Jurkat, Clone E6-1 (cell line): ENCODE measurements around the gene C1QTNF12.

ENCODE experiments used
- DNase-seq: peaks from one replicate; pipeline ENCODE4 v3.0.0-alpha.2; 2011; ENCODE audit warnings: low read depth, low spot score
- H3K4me3 ChIP-seq: 2 replicates; pipeline ENCODE4 v1.5.1; 2011; ENCODE audit warnings: mild to moderate bottlenecking, low read length, control low read depth, moderate library complexity

C1QTNF12 gene

DNA sequence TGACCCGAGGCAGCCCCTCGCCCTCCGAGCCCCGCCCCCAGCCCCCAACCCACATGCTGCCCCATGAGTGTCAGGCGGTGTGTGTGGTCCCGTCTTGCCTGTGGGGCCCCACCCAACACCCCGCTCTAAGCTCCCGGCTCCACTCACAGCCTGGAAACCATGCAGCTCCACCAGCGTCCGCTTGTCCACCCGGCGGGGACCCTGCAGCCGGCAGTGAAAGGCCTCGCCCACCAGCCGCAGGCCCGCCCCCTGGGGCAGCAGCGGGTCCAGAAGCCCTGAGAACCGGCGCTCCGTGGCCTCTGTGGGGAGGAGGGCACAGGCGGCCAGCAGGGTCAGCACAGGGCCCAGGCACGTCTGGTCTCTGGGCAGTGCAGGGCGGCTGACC, 2.7 kb downstream of the C1QTNF12 start:
- H3K4me3 ChIP-seq = no peak overlapping the region
- no peak for DNase-seq

DNA sequence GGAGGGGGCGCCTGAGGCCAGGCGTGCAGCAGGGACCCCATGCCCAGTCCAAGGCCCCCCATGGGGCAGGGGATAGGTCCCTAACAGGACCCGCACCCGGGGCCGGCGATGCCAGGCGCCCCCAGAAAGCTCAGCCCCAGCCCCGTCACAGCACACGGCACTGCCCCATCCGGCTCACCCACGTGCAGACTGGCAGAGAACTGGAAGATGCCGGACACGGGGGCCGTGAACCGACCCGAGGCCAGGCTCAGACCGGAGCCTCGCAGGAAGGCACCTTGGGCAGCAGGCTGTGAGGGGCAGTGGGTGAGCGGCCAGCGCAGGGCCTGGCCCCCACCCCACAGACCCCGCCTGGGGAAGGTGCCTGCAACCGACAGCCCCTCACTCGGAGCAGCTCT, 3.3 kb downstream of the C1QTNF12 start:
- no peak overlapping the region for H3K4me3 ChIP-seq
- DNase-seq = no peak

DNA sequence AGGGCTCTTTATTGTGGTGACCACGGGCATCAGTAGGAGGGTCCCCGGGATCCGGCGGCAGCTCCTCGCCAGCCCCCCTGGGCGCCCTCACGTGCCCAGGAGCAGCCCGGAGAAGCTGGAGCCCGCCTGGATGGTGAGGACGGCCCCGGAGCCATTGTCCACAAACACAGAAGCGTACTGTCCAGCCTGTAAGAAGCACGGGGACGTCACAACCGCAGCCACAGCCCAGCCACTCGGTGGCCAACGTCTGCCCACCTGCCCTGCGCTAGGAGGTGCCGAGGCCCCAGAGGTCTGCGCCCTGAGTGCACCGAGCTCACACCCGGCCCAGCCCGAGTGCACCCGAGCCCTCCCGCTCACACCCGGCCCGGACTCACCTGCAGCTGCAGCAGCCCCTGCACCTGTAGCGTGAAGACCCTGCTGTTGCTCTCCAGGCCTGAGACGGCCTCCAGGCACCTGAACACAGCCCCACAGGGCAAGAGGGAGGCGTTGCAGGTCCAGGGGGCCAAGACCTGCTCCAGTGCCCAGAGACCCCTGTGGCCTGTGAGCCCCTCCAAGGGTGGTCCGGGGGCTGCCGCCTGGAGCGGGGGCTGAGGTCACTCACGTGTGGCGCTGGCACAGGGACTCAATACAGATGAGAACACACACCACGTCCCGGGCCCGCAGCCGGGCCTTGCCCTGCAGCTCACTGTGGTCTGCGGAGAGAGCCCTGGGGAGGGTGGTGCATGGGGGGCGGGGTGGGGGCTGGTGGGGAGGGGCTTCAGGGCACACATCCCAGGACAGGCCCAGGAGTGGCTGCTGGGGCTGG, 3.9 kb downstream of the C1QTNF12 start:
- DNase-seq = no peak
- no peak overlapping the region for H3K4me3 ChIP-seq

DNA sequence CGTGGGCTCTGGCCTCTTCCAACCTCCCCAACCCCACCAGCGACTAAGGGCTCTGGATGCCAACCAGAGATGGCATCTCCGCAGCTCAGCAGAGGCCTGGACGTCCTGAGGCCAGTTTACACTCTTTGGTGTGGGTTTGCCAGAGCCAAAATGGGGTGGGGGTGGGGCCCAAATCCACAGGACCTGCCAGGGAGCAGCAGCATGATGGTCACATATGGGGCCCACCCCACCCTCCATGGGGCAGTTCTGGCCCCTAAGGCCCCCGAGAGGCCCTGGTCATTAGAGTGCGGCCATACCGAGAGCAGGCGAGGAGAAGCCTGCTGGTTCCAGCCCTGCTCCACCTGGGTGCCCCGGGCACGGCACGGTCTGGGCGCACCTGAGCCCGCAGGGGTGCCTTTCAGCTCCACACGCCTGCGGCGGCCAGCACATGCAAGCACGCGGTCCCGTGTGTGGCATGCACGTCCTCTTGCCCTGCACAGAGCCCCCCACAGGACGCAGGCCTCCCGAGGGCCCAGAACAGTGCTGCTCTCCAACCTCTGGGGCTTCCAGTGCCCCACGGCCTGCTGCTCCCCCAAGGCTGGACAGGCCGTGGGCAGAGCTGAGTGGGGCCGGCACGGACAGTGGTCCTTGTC, 4.8 kb downstream of the C1QTNF12 start:
- no peak for DNase-seq
- H3K4me3 ChIP-seq = no peak overlapping the region

DNA sequence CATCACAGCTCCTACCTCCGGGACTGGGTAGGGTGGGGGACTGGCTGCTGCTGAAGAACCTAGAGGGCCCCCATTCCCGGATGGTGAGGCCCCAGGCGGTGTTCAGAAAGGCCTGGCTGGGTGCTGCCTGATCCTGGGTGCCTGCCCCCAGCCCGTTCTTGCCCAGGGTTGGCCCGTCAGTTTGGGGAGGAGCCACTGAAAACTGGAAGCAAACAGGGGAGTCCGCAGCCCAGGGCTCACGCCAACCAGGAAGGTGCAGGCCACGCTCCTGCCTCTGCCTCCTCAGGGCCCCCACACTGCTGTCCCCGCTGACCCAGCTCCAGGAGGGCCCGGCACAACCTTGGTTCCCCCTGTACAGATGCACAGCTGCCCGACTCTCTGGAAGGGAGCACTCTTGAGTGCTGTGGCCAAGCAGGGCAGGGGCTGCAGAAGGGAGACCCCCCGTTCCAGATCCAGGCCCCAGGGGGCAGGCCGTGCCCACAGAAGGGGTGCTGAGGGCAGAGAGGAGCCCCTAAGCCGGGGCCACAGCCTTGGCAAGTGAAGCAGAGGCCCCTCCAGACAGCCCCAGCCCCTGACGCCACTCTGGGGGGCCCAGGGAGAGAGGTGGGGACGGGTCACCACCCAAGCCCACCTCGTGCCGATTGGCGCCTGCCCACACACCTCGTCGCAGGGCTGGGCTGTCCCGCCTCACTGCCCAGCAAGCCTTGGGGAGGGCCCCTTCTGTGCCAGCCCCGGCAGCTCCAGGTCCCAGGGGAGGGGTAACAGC, 5.5 kb downstream of the C1QTNF12 start:
- DNase-seq = no peak

DNA sequence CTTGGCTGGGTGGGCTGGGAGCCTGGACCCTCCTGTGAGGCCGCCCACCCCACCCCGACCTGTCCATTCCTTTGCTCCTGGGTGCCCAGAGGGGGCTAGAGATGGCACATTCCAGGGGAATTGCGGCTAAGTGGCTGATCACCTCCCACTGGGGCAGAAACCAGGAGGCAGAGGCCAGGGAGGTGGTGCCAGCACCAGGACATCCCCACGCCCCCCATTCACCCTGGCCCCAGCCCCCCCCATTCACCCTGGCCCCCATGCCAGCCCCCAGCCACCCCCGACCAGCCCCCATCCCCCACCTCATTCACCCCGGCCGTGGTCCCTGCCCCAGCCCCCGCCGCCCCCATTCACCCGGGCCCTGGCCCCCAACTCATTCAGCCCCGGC, 6.2 kb downstream of the C1QTNF12 start:
- no peak overlapping the region for H3K4me3 ChIP-seq
- no peak for DNase-seq

More for the DNA sequence above, 5.5 kb downstream of the C1QTNF12 start:
- no peak overlapping the region for H3K4me3 ChIP-seq

DNA sequence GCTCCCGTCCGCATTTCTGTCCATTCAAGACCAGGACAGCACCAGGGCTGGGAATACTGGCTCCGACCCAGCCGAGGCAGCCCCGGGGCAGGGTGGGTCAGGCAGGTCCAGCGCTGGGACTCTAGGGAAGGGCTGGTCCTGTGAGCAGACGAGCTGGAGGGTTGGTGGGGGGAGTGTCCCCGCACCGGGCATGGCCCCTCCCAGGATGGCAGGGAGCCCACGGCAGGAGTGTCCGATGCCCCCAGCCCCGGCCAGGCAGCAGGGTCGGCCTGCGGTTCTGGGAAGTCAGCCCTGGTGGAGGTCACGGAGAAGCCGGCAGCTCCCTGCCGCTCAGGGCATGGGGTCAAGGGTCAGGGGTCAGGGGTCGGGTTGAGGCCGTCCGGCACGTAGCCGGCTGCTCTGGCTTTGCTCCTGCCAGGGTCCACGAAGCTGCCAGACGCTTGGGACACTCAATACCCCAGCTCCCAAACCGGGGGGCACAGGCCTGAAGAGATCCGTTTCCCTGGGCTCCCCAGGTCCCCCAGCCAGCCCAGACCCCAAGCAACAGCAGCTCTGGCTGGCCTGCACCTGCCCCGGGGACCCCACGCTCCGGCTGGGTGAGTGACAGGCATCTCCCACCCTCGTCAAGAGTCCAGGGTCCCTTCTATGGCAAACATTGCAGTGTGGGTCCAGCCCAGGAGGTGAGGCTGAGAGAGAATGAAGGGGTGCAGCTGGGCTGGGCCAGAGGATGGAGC, 6.7 kb downstream of the C1QTNF12 start:
- H3K4me3 ChIP-seq = no peak overlapping the region
- DNase-seq = no peak

DNA sequence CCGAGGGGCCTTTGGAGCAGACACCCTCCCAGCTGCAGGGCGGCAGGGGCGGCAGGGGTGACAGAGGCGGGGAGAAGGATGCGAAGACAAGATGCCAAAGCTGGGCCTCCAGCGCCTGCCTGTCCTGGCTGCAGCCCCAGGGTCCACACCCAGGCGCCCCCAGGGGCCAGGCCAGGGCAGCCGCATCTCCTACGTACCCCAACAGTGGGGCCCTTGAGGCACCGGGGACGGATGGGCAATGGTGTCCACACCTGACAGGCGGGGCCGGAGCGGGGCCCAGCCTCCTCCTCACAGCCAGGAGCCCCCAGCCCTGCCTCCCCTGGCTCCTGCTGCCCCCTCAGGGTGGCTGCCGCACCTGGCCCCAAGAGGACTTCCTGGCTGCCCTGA, 7.3 kb downstream of the C1QTNF12 start:
- no peak for DNase-seq

DNA sequence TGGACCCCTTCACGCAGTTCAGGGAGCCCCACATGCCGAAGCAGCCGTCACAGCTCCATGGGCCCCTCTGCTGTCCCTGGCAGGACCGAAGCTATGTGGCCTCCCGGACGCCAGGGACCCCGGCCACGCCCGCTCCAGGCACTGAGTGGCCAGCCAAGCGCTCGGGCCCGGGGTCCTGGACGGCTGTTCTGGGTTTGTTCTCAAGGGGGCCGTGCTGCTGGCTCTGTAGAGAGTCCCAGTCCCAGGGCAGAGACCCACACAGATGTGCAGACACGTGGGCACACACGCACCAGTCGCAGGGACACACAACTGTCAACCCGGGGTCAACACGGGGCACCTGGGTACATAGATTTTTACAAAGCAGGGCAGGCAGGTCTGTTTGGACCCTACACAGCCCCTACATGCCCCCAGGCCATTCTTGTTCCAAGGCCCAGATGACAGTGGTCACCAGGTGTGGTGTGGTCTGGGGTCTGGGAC, 7.8 kb downstream of the C1QTNF12 start:
- no peak overlapping the region for H3K4me3 ChIP-seq
- no peak for DNase-seq

More for the DNA sequence above, 7.3 kb downstream of the C1QTNF12 start:
- no peak overlapping the region for H3K4me3 ChIP-seq

DNA sequence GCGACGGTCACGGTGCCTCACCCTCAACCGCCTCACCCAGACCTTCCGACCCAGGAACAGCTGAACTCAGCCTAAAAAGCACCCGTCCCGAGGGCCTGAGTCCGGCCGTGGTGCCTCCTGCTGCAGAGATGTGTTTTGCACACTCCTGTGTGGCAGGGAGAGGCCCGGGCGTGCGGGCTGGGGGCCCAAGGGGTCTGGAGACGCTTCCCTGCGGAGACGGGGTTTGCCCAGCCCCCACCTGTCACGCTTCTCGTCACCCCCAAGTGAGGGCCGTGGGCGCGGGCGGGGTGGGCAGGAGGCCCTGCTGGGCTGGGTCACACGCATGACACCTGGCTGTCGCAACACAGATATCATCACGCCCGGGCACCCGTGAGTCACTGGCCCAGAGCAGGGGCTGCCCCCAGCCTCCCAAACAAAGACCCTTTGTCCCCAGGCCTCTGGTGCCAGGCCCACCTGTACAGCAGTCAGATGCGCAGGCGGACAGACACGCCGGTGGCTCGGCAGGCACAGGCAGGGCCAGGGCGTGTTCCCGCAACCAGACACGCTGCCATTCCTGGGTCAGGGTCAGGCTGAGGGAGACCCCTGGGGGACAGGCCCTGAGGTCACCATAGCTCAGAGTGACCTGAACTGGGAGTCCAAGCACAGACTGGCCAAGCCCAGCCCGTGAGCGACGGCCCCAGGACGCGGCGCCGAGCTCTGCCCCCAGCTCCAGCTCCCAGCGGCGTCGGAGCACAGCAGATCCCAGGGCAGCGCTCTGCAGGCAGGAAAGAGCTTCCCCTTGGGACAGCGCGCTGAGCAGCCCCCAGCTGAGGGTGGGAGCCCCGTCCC, 8.4 kb downstream of the C1QTNF12 start:
- no peak for DNase-seq
- H3K4me3 ChIP-seq = no peak overlapping the region

DNA sequence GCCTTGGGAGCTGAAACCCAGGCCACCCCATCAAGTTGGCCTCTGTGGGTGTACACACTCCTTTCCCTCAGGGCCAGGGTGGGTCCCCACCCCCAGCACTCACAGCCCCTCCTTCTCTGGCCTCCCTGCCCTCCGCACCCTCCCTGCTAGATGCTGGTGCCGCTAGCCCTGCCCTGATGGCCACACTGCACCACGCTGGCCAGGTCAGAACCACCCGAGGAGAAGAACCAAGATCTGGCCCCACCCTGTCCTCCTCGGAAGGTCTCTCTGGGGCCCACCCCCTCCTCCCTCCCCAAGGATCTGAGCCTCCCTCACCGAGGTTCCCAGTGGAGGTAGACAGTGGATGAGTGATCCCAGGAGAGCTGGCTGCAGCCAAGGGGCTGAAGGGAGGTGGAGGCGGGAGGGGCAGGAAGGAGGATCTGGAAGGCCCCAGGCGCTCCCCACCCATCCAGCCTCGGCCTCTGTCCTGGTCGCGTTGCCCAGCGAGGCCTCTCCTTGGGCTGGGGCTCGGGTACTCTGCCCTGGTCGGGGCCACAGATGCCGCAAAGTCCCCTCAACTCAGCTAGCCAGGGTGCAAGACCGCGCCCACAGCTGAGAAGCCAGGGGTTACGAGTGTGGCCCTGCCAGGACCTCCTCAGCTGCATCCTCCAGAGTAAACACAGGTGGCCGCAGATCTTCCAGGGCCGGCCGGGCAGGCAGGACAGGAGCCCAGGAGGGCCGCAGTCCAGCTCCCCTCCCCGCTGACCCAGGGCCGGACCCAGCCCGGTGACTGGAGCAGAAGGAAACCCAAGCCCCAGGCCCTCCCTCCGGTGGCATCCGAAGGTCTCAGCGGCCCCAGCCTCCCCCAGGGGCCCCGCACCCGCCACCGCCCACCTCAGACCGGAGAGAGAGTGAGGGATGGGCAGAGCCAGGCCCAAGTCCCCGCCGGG, 9.3 kb downstream of the C1QTNF12 start:
- no peak overlapping the region for H3K4me3 ChIP-seq
- DNase-seq = no peak

DNA sequence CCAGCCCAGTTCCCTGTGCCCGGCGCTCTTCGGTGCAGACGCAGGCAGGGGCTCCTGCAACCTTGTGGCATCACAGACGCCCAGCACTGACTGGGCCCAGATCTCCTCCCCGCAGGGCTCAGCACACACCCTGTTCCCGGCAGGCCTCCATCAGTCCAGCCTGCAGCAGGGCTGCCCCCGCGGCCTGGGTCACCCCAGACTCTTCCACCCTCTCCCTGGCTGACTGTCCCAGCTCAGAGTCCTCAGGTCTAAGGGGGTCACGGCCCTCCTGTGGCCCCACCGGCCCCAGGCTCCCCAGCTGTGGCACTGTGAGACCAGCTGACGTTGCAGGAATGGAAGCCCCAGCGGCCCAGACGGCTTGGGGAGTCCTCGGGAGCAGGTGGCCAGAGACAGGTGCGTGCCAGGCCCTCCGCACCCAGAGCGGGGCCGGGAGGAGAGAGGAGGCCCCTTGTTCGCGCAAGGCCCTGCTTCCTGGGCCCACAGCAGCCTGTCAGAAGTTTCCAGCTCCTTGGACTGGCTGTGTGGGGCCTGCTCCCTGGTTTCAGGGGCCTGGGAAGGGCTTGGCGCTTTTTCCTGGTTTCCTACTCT, 10.3 kb downstream of the C1QTNF12 start:
- DNase-seq = no peak
- H3K4me3 ChIP-seq = no peak overlapping the region

DNA sequence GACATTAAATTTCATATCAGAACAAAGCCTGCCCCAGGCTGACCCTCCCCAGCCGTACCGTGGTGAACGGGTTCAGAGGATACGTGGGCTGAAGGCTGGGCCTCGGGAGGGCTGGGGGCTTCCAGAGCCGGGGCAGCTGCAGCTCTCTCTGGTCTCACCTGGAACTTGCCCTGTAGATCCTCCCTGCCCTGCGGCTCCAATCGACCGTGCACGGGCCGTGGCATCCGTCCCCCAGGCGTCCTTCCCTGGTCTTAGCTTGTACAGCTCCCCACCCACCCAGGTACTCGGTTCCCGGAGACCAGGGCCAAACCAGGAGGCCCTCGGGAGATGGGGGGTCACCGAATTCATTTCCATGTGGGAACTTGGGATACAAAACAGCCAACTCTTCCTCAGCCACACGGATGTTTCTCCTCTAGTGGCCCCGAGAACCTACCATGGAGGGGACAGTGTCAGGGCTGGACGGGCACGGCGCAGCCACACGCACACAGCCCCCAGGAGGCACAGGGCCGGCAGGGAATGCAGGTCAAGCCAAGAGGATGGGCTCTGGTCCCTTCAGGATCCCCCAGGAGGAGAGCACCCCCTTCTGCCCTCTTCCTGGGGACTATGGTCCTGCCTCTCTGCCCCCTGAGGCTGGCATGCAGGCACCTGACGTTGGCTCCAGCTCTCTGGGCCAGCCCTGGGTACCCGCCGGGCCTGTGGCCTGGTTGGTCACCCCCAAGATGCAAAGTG, 11.3 kb downstream of the C1QTNF12 start:
- DNase-seq = no peak
- H3K4me3 ChIP-seq = no peak overlapping the region

DNA sequence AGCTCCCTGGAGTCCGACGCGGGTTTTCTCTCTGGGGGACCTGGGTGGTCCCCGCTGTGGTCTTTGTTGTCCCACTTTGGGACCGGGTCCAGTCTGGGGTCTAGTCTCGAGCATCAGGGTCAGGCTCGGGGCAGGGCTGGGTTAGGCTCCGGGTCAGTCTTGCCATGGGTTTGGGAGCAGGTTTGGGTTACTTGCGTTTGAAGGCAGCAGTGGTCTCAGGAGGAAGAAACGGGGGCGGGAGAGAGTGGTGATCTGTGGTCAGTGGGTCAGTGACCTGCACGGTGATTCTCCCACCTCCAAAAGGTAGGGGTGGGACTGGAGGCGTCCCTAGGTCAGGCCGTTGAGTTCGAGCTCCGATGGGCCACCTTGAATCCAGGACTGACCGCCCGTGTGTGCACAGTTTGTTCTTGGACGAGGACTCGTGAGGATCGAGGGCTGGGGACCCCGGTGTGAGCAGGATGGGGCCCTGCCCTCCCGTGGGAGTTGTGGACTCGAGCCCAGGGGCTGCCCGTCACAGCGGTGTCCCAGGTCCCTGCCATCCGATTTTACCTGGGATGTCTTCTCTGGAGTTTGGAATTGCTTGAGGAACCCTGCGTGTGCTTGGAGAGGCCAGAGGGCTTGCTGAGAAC, 12.2 kb downstream of the C1QTNF12 start:
- no peak overlapping the region for H3K4me3 ChIP-seq

DNA sequence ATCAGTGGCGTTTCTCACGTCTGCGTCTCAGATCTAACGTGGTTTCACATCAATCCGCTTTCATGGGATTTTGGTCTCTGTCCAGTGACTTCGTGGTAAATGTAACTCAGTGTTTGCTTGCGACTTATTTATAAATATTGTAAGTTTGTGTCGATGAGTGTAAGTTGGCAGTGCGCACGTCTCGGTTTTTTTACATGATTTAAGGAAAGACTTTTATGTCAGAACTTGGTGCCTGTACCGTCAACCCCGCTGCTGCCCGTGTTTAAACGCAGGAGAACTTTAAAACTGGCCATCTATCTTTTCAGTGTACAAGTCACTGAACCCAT, 13.0 kb downstream of the C1QTNF12 start:
- no peak for DNase-seq
- no peak overlapping the region for H3K4me3 ChIP-seq

More for the DNA sequence above, 12.2 kb downstream of the C1QTNF12 start:
- no peak for DNase-seq

DNA sequence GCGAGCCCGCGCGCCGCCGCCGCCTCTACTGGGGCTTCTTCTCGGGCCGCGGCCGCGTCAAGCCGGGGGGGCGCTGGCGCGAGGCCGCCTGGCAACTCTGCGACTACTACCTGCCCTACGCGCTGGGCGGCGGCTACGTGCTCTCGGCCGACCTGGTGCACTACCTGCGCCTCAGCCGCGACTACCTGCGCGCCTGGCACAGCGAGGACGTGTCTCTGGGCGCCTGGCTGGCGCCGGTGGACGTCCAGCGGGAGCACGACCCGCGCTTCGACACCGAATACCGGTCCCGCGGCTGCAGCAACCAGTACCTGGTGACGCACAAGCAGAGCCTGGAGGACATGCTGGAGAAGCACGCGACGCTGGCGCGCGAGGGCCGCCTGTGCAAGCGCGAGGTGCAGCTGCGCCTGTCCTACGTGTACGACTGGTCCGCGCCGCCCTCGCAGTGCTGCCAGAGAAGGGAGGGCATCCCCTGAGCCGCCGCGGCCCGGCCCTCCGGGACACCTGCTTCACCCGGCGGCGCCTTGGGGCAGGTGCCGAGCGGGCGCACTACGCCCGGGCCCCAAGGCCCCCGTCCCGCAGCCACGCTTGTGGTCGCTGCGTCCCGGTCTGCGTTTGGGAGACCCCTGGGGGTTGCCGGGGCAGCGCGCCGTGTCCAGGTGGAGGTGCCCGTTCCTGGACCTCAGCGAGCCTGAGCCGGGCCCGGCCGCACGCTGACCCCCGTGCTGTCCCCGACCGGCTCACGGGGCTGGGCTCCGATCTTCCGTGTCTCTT, 13.5 kb downstream of the C1QTNF12 start:
- DNase-seq = no peak
- peak overlapping the region; percentile 54 for H3K4me3 ChIP-seq
